Hepatocyte (in vitro differentiated cells): ENCODE measurements around the gene PIK3R2.

ENCODE experiments used
- EZH2 ChIP-seq: fragments of 200-600 bp; sonication (generic); IDR thresholded peaks from 2 replicates; pipeline ENCODE4 v1.6.1; 2016; ENCODE audit warnings: antibody characterized with exemption, mild to moderate bottlenecking, borderline replicate concordance
- EZH2phosphoT487 ChIP-seq: fragments of 200-600 bp; sonication (generic); IDR thresholded peaks from one replicate; pipeline ENCODE4 v1.6.1; 2018; ENCODE audit warnings: antibody characterized with exemption, mild to moderate bottlenecking, low read depth, moderate library complexity; ENCODE audit not compliant: unreplicated experiment, severe bottlenecking
- TF ChIP-seq, protein P1 (sequence below): fragments of 200-600 bp; sonication (generic); IDR thresholded peaks from 2 replicates; pipeline ENCODE4 v1.5.1; 2016; ENCODE audit warnings: antibody characterized with exemption, mild to moderate bottlenecking; ENCODE audit not compliant: poor library complexity

DNA sequence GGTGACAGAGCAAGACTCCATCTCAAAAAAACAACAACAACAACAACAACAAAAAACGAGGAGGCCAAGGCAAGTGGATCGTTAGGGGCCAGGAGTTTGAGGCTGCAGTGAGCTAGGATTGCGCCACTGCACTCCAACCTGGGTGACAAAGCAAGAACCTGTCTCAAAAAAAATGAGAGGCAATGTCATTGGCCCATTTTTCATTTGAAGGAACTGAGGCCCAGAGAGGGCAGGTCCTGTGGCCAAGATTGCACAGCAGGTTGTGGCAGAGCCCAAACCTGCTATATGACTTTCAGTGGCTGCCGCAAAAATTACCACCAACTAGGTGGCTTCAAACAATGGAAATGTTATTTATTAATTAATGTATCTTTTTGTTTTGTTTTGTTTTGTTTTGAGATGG is 5.5 kb downstream of the PIK3R2 start:
- TF ChIP-seq, protein P1, sequence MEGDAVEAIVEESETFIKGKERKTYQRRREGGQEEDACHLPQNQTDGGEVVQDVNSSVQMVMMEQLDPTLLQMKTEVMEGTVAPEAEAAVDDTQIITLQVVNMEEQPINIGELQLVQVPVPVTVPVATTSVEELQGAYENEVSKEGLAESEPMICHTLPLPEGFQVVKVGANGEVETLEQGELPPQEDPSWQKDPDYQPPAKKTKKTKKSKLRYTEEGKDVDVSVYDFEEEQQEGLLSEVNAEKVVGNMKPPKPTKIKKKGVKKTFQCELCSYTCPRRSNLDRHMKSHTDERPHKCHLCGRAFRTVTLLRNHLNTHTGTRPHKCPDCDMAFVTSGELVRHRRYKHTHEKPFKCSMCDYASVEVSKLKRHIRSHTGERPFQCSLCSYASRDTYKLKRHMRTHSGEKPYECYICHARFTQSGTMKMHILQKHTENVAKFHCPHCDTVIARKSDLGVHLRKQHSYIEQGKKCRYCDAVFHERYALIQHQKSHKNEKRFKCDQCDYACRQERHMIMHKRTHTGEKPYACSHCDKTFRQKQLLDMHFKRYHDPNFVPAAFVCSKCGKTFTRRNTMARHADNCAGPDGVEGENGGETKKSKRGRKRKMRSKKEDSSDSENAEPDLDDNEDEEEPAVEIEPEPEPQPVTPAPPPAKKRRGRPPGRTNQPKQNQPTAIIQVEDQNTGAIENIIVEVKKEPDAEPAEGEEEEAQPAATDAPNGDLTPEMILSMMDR = no peak
- TF ChIP-seq EZH2 (no peak), EZH2phosphoT487 (no peak)
